AG08395 (cell line): Measurements from ENCODE around the gene FARS2.

ENCODE experiments used
- DNase-seq: peaks from one replicate; pipeline ENCODE4 v3.0.0; 2012; ENCODE audit warnings: mixed read lengths, low spot score

The FARS2 gene

GRCh38 chr6:5249451-5250122 lies 11.7 kb upstream of the FARS2 start:
- DNase-seq = no peak

GRCh38 chr6:5250451-5250850 lies 10.9 kb upstream of the FARS2 start:
- DNase-seq = no peak

- DNase-seq = no peak
Measured at GRCh38 chr6:5250911-5251310, 10.4 kb upstream of the FARS2 start.

- DNase-seq = no peak
Measured at GRCh38 chr6:5256952-5257351, 4.4 kb upstream of the FARS2 start.

GRCh38 chr6:5257400-5257799 lies 3.9 kb upstream of the FARS2 start:
- no peak for DNase-seq

GRCh38 chr6:5259428-5259827 lies 1.9 kb upstream of the FARS2 start:
- no peak for DNase-seq

GRCh38 chr6:5260111-5260620 lies 1.1 kb upstream of the FARS2 start:
- peak; percentile 63 for DNase-seq

GRCh38 chr6:5261545-5262109 lies 314 bp downstream of the FARS2 start:
- DNase-seq = no peak

- no peak for DNase-seq
Measured at GRCh38 chr6:5266423-5266822, 5.1 kb downstream of the FARS2 start.

GRCh38 chr6:5270093-5270680 lies 8.9 kb downstream of the FARS2 start:
- DNase-seq = no peak

GRCh38 chr6:5271926-5272325 lies 10.6 kb downstream of the FARS2 start:
- no peak for DNase-seq

- no peak for DNase-seq
Measured at GRCh38 chr6:5274231-5274630, 12.9 kb downstream of the FARS2 start.

GRCh38 chr6:5275497-5275896 lies 14.2 kb downstream of the FARS2 start:
- DNase-seq = no peak

- DNase-seq = no peak
Measured at GRCh38 chr6:5276581-5276980, 15.3 kb downstream of the FARS2 start.

GRCh38 chr6:5277589-5277988 lies 16.3 kb downstream of the FARS2 start:
- no peak for DNase-seq

GRCh38 chr6:5278047-5278446 lies 16.7 kb downstream of the FARS2 start:
- no peak for DNase-seq

- DNase-seq = no peak
Measured at GRCh38 chr6:5278565-5279120, 17.3 kb downstream of the FARS2 start.

GRCh38 chr6:5279891-5280338 lies 18.6 kb downstream of the FARS2 start:
- no peak for DNase-seq

GRCh38 chr6:5280920-5281319 lies 19.6 kb downstream of the FARS2 start:
- DNase-seq = no peak

- DNase-seq = no peak
Measured at GRCh38 chr6:5282191-5282623, 20.9 kb downstream of the FARS2 start.

GRCh38 chr6:5285081-5285480 lies 23.8 kb downstream of the FARS2 start:
- DNase-seq = no peak

GRCh38 chr6:5285526-5285925 lies 24.2 kb downstream of the FARS2 start:
- DNase-seq = no peak

GRCh38 chr6:5286780-5287179 lies 25.5 kb downstream of the FARS2 start:
- DNase-seq = no peak
